ENCODE measurements around the gene BSN. TPM values are rescaled to one million over a fixed set of nuclear protein-coding genes. Genes with fewer than 3 reads are reported as not detected.

Gene BSN
- total and polyA plus RNA-seq, 2 donors (not counting 3 experiments of a cell fraction or from before 2014, with no cell fraction given), result 0.04 to 0.27 TPM

DNA sequence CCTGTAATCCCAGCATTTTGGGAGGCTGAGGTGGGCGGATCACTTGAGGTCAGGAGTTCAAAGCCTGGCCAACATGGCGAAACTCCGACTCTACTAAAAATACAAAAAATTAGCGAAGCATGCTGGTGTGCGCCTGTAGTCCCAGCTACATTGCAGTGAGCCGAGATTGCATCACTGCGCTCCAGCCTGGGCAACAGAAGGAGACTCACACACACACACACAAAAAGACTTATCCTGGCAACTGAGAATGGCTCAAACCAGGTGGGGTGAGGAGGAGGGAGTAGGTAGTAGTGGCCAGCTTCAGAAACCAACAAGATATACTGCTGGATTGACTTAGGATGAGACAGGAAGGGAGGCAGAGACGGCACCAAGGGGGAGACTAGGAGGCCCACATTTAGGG is 66.5 kb downstream of the BSN start:
- H3K36me3 ChIP-seq (ENCODE audit: control insufficient read depth in 2 of 2, extremely low read depth in 1 of 2, insufficient read depth in 2 of 2, low read length in 2 of 2), result no peaks in the 10 kb centered on the region
- H4K20me1 ChIP-seq (replicated peaks; ENCODE audit: control insufficient read depth, extremely low read depth, insufficient read depth, low read length), result no peaks in the 10 kb centered on the region
- no peak overlapping the region for H3K27ac ChIP-seq (ENCODE audit: insufficient read depth, low read depth, low read length)
- no peak overlapping the region for H2AFZ ChIP-seq (ENCODE audit: low read depth, low read length)
- no peak for FAIRE-seq
- dilution Hi-C loops (cut with MboI; ENCODE audit: extremely low pct_ligation_motif_present, low sequenced_read_pairs), result no loop called here
- TF ChIP-seq JUN (IDR thresholded peaks at IDR 0.05; ENCODE audit: borderline replicate concordance, insufficient read depth, insufficient read length, low read depth), result no peak
- no peak for TF ChIP-seq EZH2 (IDR thresholded peaks at IDR 0.05; ENCODE audit: borderline replicate concordance, low read depth, low read length, severe bottlenecking)
- TF ChIP-seq GATA2 (IDR thresholded peaks at IDR 0.05; ENCODE audit: insufficient read depth, insufficient read length, low read depth, low read length), result no peak
- TF ChIP-seq, protein P1, sequence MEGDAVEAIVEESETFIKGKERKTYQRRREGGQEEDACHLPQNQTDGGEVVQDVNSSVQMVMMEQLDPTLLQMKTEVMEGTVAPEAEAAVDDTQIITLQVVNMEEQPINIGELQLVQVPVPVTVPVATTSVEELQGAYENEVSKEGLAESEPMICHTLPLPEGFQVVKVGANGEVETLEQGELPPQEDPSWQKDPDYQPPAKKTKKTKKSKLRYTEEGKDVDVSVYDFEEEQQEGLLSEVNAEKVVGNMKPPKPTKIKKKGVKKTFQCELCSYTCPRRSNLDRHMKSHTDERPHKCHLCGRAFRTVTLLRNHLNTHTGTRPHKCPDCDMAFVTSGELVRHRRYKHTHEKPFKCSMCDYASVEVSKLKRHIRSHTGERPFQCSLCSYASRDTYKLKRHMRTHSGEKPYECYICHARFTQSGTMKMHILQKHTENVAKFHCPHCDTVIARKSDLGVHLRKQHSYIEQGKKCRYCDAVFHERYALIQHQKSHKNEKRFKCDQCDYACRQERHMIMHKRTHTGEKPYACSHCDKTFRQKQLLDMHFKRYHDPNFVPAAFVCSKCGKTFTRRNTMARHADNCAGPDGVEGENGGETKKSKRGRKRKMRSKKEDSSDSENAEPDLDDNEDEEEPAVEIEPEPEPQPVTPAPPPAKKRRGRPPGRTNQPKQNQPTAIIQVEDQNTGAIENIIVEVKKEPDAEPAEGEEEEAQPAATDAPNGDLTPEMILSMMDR (IDR thresholded peaks at IDR 0.05; ENCODE audit: extremely low read depth in 1 of 2, insufficient read depth in 1 of 2, low read depth in 1 of 2, low read length in 2 of 2), result no peak
- intact Hi-C loops (cut with micrococcal nuclease), result no loop called here
- no TSS peak for BruUV-seq (replicated peaks)
- POLR2A ChIA-PET, result no interaction called here
- H3K4me2 ChIP-seq (ENCODE audit: insufficient read depth, low read length), result no peak overlapping the region
- CTCF ChIA-PET, result no interaction called here
- no peaks in the 10 kb centered on the region for H3K9me3 ChIP-seq (replicated peaks; ENCODE audit: control insufficient read depth, insufficient read depth, low read length)
- no peaks in the 10 kb centered on the region for H3K79me2 ChIP-seq (ENCODE audit: control insufficient read depth, insufficient read depth, low read length)
- no peaks in the 10 kb centered on the region for H3K9me1 ChIP-seq (replicated peaks; ENCODE audit: control insufficient read depth, extremely low read depth, insufficient read depth, low read length)
- no peak for DNase-seq (ENCODE audit: low read depth, low spot score)
- no peaks in the 10 kb centered on the region for H3K4me1 ChIP-seq (ENCODE audit: control insufficient read depth, extremely low read depth, insufficient read depth, low read length)
- no peak overlapping the region for H3K9ac ChIP-seq (replicated peaks; ENCODE audit: extremely low read depth, insufficient read depth, low read length)
- peaks cover 4 to 10% of the 10 kb centered on the region in 2 experiments for H3K27me3 ChIP-seq (ENCODE audit: control insufficient read depth in 2 of 2, insufficient read depth in 2 of 2, low read length in 2 of 2)
- H3K4me3 ChIP-seq (replicated peaks in 1 of 3; ENCODE audit: insufficient read depth in 1 of 3, low read depth in 1 of 3, low read length in 3 of 3), result no peak overlapping the region

DNA sequence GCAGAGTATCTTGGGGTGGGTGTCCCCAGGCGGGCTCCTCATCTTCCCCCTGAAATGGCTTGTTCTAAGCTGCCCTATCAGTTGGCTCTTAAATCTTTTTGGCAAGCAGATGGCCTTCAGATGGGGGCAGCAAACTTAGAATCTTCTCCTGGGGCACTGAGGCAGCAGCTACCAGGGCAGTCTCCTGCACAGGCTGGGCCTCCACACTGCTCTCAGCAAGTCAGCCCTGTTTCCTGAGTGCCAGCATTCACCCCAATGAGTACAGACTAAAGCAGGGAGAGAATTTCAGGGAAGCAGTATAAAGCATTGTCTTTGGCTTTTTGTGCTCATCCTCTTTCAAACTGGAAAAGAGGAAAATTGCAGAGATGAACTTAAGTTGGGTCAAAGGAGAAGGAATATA is 68.8 kb downstream of the BSN start:
- ChIA-PET POLR2A (no interaction called here), CTCF (no interaction called here)
- H3K4me1 ChIP-seq (ENCODE audit: control insufficient read depth, extremely low read depth, insufficient read depth, low read length), result no peaks in the 10 kb centered on the region
- no peak overlapping the region for H3K27ac ChIP-seq (ENCODE audit: insufficient read depth, low read depth, low read length)
- dilution Hi-C loops (cut with MboI; ENCODE audit: extremely low pct_ligation_motif_present, low sequenced_read_pairs), result no loop called here
- no peak for TF ChIP-seq MYC (IDR thresholded peaks at IDR 0.05; ENCODE audit: low read depth, low read length)
- no peak for TF ChIP-seq POLR2A (IDR thresholded peaks at IDR 0.05; ENCODE audit: low read depth, low read length)
- TF ChIP-seq EZH2 (IDR thresholded peaks at IDR 0.05; ENCODE audit: borderline replicate concordance, low read depth, low read length, severe bottlenecking), result no peak
- TF ChIP-seq, protein P1 (IDR thresholded peaks at IDR 0.05; ENCODE audit: extremely low read depth in 1 of 2, insufficient read depth in 1 of 2, low read depth in 1 of 2, low read length in 2 of 2), result no peak
- TF ChIP-seq FOS (IDR thresholded peaks at IDR 0.05; ENCODE audit: borderline replicate concordance, insufficient read depth, low read length), result no peak
- TF ChIP-seq GATA2 (IDR thresholded peaks at IDR 0.05; ENCODE audit: insufficient read depth, insufficient read length, low read depth, low read length), result no peak
- TF ChIP-seq POLR2AphosphoS5 (IDR thresholded peaks at IDR 0.05; ENCODE audit: insufficient read depth, low read depth, low read length), result no peak
- TF ChIP-seq JUN (IDR thresholded peaks at IDR 0.05; ENCODE audit: borderline replicate concordance, insufficient read depth, insufficient read length, low read depth), result no peak
- TF ChIP-seq, protein P2, sequence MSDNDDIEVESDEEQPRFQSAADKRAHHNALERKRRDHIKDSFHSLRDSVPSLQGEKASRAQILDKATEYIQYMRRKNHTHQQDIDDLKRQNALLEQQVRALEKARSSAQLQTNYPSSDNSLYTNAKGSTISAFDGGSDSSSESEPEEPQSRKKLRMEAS (IDR thresholded peaks at IDR 0.05; ENCODE audit: insufficient read depth, insufficient read length), result no peak
- no peaks in the 10 kb centered on the region for H3K9me3 ChIP-seq (replicated peaks; ENCODE audit: control insufficient read depth, insufficient read depth, low read length)
- no peaks in the 10 kb centered on the region for H3K9me1 ChIP-seq (replicated peaks; ENCODE audit: control insufficient read depth, extremely low read depth, insufficient read depth, low read length)
- FAIRE-seq, result no peak
- H3K36me3 ChIP-seq (ENCODE audit: control insufficient read depth in 2 of 2, extremely low read depth in 1 of 2, insufficient read depth in 2 of 2, low read length in 2 of 2), result no peaks in the 10 kb centered on the region
- H4K20me1 ChIP-seq (replicated peaks; ENCODE audit: control insufficient read depth, extremely low read depth, insufficient read depth, low read length), result no peaks in the 10 kb centered on the region
- intact Hi-C loops (cut with micrococcal nuclease), result no loop called here
- no peak overlapping the region for H2AFZ ChIP-seq (ENCODE audit: low read depth, low read length)
- peaks cover 7 to 9% of the 10 kb centered on the region in 2 experiments for H3K27me3 ChIP-seq (ENCODE audit: control insufficient read depth in 2 of 2, insufficient read depth in 2 of 2, low read length in 2 of 2)
- no peaks in the 10 kb centered on the region for H3K79me2 ChIP-seq (ENCODE audit: control insufficient read depth, insufficient read depth, low read length)
- no peak overlapping the region for H3K9ac ChIP-seq (replicated peaks; ENCODE audit: extremely low read depth, insufficient read depth, low read length)
- H3K4me2 ChIP-seq (ENCODE audit: insufficient read depth, low read length), result no peak overlapping the region
- no TSS peak for BruUV-seq (replicated peaks)
- DNase-seq (ENCODE audit: low read depth, low spot score), result no peak
- H3K4me3 ChIP-seq (replicated peaks in 1 of 3; ENCODE audit: insufficient read depth in 1 of 3, low read depth in 1 of 3, low read length in 3 of 3), result no peak overlapping the region

All from endothelial cell of umbilical vein (primary cell).